K562 (cell line): ENCODE measurements around the gene AQP1. TPM values are rescaled to one million over a fixed set of nuclear protein-coding genes. Genes with fewer than 3 reads are reported as not detected.
A peak's percentile ranks its signal among the peaks of the same experiment; 100 is the strongest.

Experiments
- ATF4 ChIP-seq: fragments of 450-650 bp; formaldehyde crosslinking; IDR thresholded peaks from 2 replicates; pipeline ENCODE4 v1.4.0; 2022; ENCODE audit warnings: mild to moderate bottlenecking, moderate library complexity
- DIDO1 ChIP-seq: fragments of 450-650 bp; IDR thresholded peaks from 2 replicates; pipeline ENCODE4 v1.6.1; 2016; ENCODE audit warnings: low read depth, missing biosample characterization, missing genetic modification characterization
- E4F1 ChIP-seq: fragments of 250-450 bp; sonication (Bioruptor Pico); IDR thresholded peaks from 2 replicates; pipeline ENCODE4 v1.5.0; 2021; ENCODE audit warnings: mild to moderate bottlenecking, borderline replicate concordance
- FOSL1 ChIP-seq: fragments of 200-800 bp; sonication (Bioruptor generic); conservative IDR thresholded peaks from 2 replicates; pipeline ENCODE4 v1.6.1; 2016; ENCODE audit warnings: missing genetic modification characterization, missing compliant biosample characterization
- ID3 ChIP-seq, 2 experiments: fragments of 250-450 bp in 1 of 2; fragments of 450-650 bp in 1 of 2; sonication (Bioruptor Pico) in 1 of 2; IDR thresholded peaks; 2 replicates each; pipeline versions ENCODE4 v1.6.1 to v1.8.0; 2016 to 2021; ENCODE audit warnings: mild to moderate bottlenecking in 2 of 2, moderate library complexity in 2 of 2, missing compliant biosample characterization in 1 of 2, missing genetic modification characterization in 1 of 2
- ILK ChIP-seq: fragments of 450-650 bp; IDR thresholded peaks from 2 replicates; pipeline ENCODE4 v1.6.1; 2016; ENCODE audit warnings: missing genetic modification characterization, low read depth, mild to moderate bottlenecking, missing compliant biosample characterization, moderate library complexity, borderline replicate concordance
- MAFG ChIP-seq: fragments of 450-650 bp; conservative IDR thresholded peaks from 2 replicates; pipeline ENCODE4 v1.6.1; 2016; ENCODE audit warnings: missing genetic modification characterization, missing compliant biosample characterization
- NR2C1 ChIP-seq, 2 experiments: fragments of 450-650 bp; IDR thresholded peaks; 2 replicates each; pipeline ENCODE4 v1.6.1; 2017; ENCODE audit warnings: mild to moderate bottlenecking in 2 of 2, antibody characterized with exemption in 1 of 2, inconsistent platforms in 1 of 2, missing compliant biosample characterization in 1 of 2, missing genetic modification characterization in 1 of 2
- NRF1 ChIP-seq, 2 experiments: fragments of 450-650 bp; IDR thresholded peaks in 1 of 2; conservative IDR thresholded peaks in 1 of 2; 2 replicates each; pipeline ENCODE4 v1.6.1; 2014; ENCODE audit warnings: mild to moderate bottlenecking in 2 of 2
- PCBP1 ChIP-seq: fragments of 200-400 bp; formaldehyde crosslinking; IDR thresholded peaks from 2 replicates; pipeline ENCODE4 v1.6.1; 2018; ENCODE audit warnings: mild to moderate bottlenecking, low read depth, low read length; ENCODE audit not compliant: poor library complexity, severe bottlenecking
- RBM15 ChIP-seq: fragments of 200-400 bp; formaldehyde crosslinking; IDR thresholded peaks from 2 replicates; pipeline ENCODE4 v1.6.1; 2018; ENCODE audit warnings: mild to moderate bottlenecking, low read length, moderate library complexity; ENCODE audit not compliant: insufficient read depth
- TARDBP ChIP-seq: fragments of 450-650 bp; IDR thresholded peaks from 2 replicates; pipeline ENCODE4 v1.6.1; 2016
- ZKSCAN8 ChIP-seq: fragments of 200-800 bp; sonication (Bioruptor generic); IDR thresholded peaks from 2 replicates; pipeline ENCODE4 v1.6.1; 2016; ENCODE audit warnings: missing genetic modification characterization, missing compliant biosample characterization
- ZNF239 ChIP-seq: fragments of 250-450 bp; sonication (Bioruptor Pico); IDR thresholded peaks from 2 replicates; pipeline ENCODE4 v1.4.0; 2020; ENCODE audit warnings: mild to moderate bottlenecking
- ZNF445 ChIP-seq: fragments of 250-450 bp; sonication (Bioruptor Pico); IDR thresholded peaks from 2 replicates; pipeline ENCODE4 v1.4.0; 2020; ENCODE audit warnings: low read depth, mild to moderate bottlenecking, moderate library complexity
- ZNF695 ChIP-seq: fragments of 450-650 bp; formaldehyde crosslinking; IDR thresholded peaks from 2 replicates; pipeline ENCODE4 v1.4.0; 2020; ENCODE audit warnings: mild to moderate bottlenecking, moderate library complexity
- ZNF76 ChIP-seq: fragments of 250-450 bp; sonication (Bioruptor Pico); IDR thresholded peaks from 2 replicates; pipeline ENCODE4 v1.4.0; 2020; ENCODE audit warnings: mild to moderate bottlenecking, moderate library complexity, borderline replicate concordance
- polyA plus RNA-seq, 8 experiments: library from polyadenylated mRNA; depleted of rRNA in 4 of 8; stranded (reverse) in 5 of 8; unstranded in 3 of 8; fragments of >200 nt; fragmentation: Nextera tagmentation in 2 of 8; fragmentation: Illumina TruSeq in 1 of 8; extraction: Ambion mirVana in 2 of 8; extraction: Trizol in 1 of 8; gene quantifications; 2 replicates each; pipeline versions ENCODE4 v1.2.1 to v1.2.3, GENCODE V29; 2011 to 2014; ENCODE audit warnings: inconsistent platforms in 1 of 8, missing spikeins in 1 of 8
- total RNA-seq, 7 experiments: library from RNA; depleted of rRNA in 6 of 7; stranded (reverse); fragments of >200 nt in 6 of 7; fragmentation: Illumina TruSeq in 2 of 7; extraction: Trizol in 2 of 7; gene quantifications; 2 replicates each; pipeline versions ENCODE4 v1.2.1 to v1.2.3, GENCODE V29; 2011 to 2021; ENCODE audit warnings: low replicate concordance in 1 of 7
- TF ChIP-seq, protein P1 (sequence below): sonication (generic); formaldehyde crosslinking; IDR thresholded peaks from 2 replicates; pipeline ENCODE4 v1.8.0; 2022; ENCODE audit warnings: mild to moderate bottlenecking, missing genetic modification reagents
- TF ChIP-seq, protein P2 (sequence below): sonication (generic); formaldehyde crosslinking; IDR thresholded peaks from 2 replicates; pipeline ENCODE4 v1.8.0; 2022; ENCODE audit warnings: missing genetic modification reagents, mild to moderate bottlenecking, moderate library complexity, borderline replicate concordance

Gene AQP1
- total and polyA plus RNA-seq, 9 of the 15 experiments (the other 6 are each of a cell fraction or from before 2014, with no cell fraction given): 0.18 to 12.6 (median 4.1) TPM

DNA sequence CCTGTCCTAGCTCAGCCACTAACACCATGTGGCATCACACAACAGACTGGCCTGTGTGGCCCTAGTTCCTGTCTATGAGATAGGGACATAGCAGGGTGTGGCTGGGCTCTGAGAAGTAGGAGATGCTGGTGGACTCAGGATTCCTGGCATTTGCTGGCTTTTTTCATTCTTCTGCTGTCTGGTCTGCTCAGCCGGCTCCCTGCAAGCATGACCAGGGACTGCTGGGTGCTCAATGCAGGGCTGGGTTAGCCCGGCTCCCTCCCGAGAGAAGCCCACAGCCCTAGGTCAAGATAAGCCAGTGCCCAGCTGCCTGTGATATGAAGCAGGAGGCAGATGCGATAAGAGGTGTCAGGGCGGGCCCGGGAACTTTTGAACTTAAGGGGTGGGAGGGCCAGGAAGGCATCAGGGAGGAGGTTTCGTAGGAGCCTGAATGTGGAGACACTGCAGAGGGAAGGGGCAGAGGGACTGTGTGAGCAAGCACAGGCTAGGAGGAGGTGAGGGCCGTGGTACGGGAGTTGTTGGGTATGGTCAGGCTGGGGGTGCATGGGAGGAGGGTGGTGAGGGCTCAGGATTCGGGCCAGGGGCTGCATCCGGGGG is 3.5 kb downstream of the AQP1 start (continued):
- TF ChIP-seq RBM15: no peak
- TF ChIP-seq ILK (tag): no peak
- TF ChIP-seq ZNF445 (CRISPR knock-in tag): no peak
- TF ChIP-seq DIDO1 (tag): no peak
- peak; percentile 60 for TF ChIP-seq NR2C1 (IDR thresholded peaks at IDR 0.05)
- TF ChIP-seq NR2C1 (tag; IDR thresholded peaks at IDR 0.05): peak; percentile 66
- no peak for TF ChIP-seq PCBP1
- TF ChIP-seq ZNF76 (CRISPR knock-in tag): no peak
- TF ChIP-seq MAFG (tag): no peak
- peak; percentile 31 to 38; a peak in 2 of 4 replicates for TF ChIP-seq NRF1 (conservative IDR thresholded peaks at IDR 0.05 in 1 of 2, IDR thresholded peaks at IDR 0.05 in 1 of 2)
- no peak for TF ChIP-seq ZNF239 (CRISPR knock-in tag)
- TF ChIP-seq ZNF695 (CRISPR knock-in tag): no peak
- peak; percentile 83 for TF ChIP-seq FOSL1 (tag)
- peak; percentile 79; the same call in 1 of the 2 replicates for TF ChIP-seq TARDBP
- TF ChIP-seq, protein P1, sequence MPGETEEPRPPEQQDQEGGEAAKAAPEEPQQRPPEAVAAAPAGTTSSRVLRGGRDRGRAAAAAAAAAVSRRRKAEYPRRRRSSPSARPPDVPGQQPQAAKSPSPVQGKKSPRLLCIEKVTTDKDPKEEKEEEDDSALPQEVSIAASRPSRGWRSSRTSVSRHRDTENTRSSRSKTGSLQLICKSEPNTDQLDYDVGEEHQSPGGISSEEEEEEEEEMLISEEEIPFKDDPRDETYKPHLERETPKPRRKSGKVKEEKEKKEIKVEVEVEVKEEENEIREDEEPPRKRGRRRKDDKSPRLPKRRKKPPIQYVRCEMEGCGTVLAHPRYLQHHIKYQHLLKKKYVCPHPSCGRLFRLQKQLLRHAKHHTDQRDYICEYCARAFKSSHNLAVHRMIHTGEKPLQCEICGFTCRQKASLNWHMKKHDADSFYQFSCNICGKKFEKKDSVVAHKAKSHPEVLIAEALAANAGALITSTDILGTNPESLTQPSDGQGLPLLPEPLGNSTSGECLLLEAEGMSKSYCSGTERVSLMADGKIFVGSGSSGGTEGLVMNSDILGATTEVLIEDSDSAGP (CRISPR knock-in tag): no peak
- no peak for TF ChIP-seq E4F1 (CRISPR knock-in tag)
- TF ChIP-seq ATF4 (CRISPR knock-in tag): peak; percentile 55; the same call in 1 of the 2 replicates
- no peak for TF ChIP-seq ID3 (CRISPR knock-in tag; IDR thresholded peaks at IDR 0.05)
- TF ChIP-seq ID3 (tag; IDR thresholded peaks at IDR 0.05): no peak
- TF ChIP-seq, protein P2, sequence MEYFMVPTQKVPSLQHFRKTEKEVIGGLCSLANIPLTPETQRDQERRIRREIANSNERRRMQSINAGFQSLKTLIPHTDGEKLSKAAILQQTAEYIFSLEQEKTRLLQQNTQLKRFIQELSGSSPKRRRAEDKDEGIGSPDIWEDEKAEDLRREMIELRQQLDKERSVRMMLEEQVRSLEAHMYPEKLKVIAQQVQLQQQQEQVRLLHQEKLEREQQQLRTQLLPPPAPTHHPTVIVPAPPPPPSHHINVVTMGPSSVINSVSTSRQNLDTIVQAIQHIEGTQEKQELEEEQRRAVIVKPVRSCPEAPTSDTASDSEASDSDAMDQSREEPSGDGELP: peak; percentile 97
- TF ChIP-seq ZKSCAN8 (CRISPR knock-in tag): 0 out of 2 replicates have a peak, but pooled peaks have one; percentile 63
